GM12873 (cell line): ENCODE data around the gene NEURL1.

Source experiments
- TF ChIP-seq, protein P1 (sequence below): IDR thresholded peaks from 2 replicates; pipeline ENCODE4 v1.5.1; 2012; ENCODE audit warnings: low read depth, mild to moderate bottlenecking, moderate library complexity, low read length, control low read depth; ENCODE audit not compliant: insufficient read depth; ENCODE audit errors: missing control alignments

Gene NEURL1

DNA sequence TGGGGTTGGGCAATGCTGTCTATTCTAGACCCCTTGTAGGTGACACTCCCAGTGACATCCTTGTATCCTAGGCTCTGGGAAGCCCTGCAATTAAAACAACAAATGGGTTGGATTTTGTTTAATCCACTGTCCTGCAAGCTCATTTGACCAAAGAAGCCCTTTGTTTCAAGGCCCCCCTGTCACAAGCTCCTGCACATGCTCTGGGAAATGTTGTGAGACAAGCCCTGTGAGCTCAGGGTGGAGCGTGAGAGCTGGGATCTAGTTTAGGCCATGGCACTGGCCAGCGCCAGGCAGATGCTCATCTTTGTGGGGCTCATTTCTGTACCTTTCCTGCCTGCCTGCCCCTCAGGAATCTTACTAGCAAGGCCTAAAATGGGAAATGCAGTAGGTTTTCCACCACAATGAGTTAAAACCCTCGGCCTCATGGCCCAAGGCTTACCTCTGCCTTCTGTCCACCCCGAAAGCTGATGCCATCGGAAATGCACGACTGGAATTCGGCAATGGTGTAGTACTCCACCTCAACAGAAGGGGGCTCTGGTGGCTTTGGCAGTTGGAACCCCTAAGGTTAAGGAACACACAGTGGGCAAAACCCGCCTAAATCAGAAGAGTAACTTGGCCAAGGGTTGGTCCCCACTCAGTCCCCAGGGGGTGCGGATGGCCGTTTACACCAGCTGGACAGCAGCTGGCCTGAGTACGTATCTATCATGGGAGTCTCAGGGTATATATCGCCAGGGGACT lies 112.0 kb downstream of the NEURL1 start:
- TF ChIP-seq, protein P1, sequence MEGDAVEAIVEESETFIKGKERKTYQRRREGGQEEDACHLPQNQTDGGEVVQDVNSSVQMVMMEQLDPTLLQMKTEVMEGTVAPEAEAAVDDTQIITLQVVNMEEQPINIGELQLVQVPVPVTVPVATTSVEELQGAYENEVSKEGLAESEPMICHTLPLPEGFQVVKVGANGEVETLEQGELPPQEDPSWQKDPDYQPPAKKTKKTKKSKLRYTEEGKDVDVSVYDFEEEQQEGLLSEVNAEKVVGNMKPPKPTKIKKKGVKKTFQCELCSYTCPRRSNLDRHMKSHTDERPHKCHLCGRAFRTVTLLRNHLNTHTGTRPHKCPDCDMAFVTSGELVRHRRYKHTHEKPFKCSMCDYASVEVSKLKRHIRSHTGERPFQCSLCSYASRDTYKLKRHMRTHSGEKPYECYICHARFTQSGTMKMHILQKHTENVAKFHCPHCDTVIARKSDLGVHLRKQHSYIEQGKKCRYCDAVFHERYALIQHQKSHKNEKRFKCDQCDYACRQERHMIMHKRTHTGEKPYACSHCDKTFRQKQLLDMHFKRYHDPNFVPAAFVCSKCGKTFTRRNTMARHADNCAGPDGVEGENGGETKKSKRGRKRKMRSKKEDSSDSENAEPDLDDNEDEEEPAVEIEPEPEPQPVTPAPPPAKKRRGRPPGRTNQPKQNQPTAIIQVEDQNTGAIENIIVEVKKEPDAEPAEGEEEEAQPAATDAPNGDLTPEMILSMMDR = peak; percentile 80

DNA sequence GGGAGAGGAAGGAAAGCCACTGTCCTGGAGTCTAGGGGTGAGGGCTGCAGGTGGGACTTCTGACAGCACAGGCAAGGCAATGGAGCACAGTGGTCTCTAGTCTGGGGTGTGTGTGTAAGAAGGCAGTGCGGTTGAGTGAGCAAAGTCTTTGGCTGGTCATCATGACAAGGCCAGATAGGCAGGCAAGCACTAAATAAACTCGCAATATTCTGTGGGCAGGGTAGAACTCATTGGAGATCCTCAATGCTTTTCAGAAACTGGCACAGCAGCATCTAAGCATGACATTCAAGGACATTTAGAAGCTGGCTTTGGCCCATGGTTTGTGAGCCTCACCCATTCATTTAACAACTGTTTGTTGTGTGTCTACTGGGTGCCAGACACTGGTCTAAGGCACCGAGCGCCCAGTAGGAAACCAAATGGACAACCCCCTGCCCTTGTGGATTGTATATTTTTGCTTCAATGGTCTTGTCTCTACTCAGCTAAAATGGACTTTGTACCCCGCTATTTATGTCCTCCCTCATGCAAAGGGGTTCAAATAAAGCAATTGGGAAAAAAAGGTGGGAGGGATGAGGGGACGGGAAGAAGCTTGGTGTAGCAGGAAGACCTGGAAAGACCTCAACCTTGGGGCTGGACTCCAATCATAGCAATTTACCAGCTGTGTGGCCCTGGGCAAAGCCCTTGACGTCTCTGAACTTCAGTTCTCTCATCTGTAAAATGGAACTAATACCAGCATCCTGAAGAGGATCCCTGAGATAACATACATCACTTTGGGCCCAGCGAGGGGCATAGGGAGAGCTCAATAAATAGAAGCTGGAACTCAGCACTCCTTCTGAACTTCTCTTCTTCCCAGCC lies 116.0 kb downstream of the NEURL1 start:
- TF ChIP-seq, protein P1 = no peak

DNA sequence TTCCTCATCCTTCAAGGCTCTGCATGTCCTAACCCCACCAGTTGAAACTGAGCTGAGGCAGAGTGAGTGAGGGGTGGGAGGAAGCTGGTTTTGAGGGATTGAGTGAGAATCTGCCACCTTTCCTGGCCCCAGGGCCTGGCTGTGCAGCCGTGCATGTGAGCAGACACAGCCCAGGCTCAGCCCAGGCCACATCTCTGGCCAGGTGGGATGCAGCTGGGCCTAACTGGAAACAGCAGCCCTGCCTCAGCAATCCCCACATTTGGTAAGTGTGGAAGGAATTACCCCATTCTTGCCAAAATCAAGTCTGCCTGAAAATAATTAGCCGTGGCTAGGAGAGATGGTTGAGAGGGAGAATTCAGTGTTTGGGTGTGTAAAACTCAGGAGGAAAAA lies 116.6 kb downstream of the NEURL1 start:
- TF ChIP-seq, protein P1 = no peak

DNA sequence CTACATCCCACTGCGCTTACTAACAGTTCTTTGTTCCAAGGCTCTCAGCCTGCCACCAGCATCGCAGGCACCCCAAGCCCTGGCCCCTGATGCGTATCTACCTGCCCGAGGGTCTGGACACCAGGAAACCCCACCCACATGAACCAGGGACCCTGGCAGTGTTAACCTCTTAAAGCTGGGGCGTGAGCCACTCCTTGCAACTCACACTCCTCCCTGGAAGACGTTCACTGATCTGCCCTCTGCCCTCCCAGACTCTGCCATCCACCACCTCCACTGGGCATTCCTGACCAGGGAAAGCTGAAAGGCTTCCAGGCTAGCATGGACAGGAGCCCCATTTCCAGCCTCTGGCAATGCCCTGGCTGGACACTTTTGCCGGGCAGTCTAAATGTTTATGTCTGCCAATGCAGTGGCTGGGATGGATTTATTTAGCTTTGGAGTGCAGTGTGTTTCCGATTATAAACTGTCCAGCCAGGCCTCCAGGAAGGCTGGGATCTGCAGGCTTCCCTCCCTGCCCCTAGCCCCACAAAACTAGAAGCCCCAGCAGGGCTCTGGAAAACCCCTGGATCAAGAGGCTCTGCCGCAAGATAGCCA lies 117.5 kb downstream of the NEURL1 start:
- TF ChIP-seq, protein P1 = no peak

DNA sequence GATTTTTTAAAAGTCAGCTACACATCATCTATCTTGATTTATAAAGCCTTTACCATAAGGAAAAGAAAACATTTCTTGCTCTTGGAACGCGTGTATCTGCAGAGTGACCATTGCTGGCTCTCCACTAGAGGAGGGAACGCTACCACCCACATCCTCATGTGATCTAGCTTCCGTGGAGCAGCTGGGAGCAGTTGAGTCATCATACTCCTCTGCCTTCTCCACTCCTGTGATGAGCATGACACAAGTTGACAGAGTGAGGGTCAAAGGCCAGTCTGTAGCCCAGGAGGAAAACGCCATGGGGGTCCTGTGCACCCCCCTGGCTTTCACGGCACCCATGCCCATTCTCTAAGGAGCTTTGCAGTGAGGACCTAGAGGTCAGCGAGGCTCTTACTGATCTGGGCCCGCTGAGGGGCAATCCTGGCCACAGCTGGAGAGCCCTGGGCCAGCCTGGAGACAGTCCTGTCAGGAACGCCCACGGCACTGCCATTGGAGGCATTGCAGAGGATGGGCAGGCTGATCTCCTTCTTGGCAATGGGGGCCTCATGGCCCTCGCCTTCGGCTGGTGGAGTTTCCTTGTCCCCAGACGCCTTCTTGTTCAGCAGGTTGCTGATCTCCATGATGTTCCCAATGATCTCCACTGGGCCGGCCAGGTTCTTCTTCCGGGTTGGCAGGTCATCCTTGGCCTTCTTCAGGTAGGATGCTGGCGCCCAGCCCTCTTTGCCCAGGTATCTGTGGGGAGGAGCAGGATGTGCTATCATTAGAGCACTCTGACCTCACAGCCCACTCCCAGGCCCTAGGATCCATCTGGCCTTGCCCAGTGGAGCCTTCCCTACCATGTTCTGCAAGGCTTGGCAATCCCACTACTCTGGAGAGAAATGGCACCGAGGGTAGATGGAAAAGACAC lies 119.2 kb downstream of the NEURL1 start:
- TF ChIP-seq, protein P1 = no peak

DNA sequence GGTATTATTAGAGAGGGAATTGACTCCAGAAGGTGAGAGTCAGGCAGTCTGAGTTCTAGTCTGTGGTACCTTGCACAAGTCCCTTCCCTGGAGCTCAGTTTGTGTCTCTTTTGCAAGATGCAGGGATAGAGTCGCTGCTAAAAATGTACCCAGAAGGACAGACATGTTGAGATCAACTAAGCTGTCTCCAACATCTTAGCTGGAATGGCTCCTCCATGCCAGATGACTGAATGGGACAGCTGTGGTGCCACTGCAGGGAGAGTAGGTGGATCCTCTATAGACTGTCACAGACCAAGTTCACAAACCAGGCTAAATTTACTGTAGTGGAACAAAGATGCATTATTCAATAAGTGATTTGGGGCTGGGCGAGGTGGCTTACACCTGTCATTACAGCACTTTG lies 120.1 kb downstream of the NEURL1 start:
- TF ChIP-seq, protein P1 = no peak
